Measurements from ENCODE around the gene DKKL1. TPM values are rescaled to one million over a fixed set of nuclear protein-coding genes. Genes with fewer than 3 reads are reported as not detected.

The DKKL1 gene
- total and polyA plus RNA-seq, 12 donors = 0.20 to 0.54 (median 0.24) TPM; not detected in 8

DNA sequence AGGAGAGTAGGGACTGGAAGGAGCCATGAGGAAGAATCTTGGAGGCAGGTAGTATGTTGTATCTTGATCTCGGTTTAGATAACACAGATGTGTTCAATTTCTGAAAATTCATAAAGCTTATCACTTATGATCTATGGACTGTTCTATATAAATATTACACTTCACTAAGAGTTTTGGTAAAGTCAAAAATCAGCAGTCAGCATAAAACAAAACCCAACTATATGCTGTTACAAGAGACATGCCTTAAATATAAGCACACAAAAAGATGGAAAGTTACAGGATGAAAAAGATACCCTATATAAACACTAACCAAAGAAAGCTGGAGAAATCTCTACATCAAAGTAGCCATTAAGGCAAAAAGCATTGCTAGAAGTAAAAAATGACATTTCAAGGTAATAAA is 19.9 kb downstream of the DKKL1 start:
- TF ChIP-seq, protein P1, sequence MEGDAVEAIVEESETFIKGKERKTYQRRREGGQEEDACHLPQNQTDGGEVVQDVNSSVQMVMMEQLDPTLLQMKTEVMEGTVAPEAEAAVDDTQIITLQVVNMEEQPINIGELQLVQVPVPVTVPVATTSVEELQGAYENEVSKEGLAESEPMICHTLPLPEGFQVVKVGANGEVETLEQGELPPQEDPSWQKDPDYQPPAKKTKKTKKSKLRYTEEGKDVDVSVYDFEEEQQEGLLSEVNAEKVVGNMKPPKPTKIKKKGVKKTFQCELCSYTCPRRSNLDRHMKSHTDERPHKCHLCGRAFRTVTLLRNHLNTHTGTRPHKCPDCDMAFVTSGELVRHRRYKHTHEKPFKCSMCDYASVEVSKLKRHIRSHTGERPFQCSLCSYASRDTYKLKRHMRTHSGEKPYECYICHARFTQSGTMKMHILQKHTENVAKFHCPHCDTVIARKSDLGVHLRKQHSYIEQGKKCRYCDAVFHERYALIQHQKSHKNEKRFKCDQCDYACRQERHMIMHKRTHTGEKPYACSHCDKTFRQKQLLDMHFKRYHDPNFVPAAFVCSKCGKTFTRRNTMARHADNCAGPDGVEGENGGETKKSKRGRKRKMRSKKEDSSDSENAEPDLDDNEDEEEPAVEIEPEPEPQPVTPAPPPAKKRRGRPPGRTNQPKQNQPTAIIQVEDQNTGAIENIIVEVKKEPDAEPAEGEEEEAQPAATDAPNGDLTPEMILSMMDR (IDR thresholded peaks at IDR 0.05) = no peak
- Histone ChIP-seq H3K27me3 (peaks cover 0 to 14% (median 0%) of the 10 kb centered on the region in 7 donors), H3K27ac (no peak overlapping the region), H3K4me1 (no peaks in the 10 kb centered on the region), H3K4me3 (no peak overlapping the region), H3K36me3 (no peaks in the 10 kb centered on the region), H3K9me3 (peaks cover 0 to 17% (median 10%) of the 10 kb centered on the region in 11 donors)
- ATAC-seq = no peak
- intact Hi-C loops (cut with DNase I) = no loop called here
- no peak for DNase-seq
- 42 to 92% methylated on average over 1 of the region's 1 CpG for WGBS, 2 donors

DNA sequence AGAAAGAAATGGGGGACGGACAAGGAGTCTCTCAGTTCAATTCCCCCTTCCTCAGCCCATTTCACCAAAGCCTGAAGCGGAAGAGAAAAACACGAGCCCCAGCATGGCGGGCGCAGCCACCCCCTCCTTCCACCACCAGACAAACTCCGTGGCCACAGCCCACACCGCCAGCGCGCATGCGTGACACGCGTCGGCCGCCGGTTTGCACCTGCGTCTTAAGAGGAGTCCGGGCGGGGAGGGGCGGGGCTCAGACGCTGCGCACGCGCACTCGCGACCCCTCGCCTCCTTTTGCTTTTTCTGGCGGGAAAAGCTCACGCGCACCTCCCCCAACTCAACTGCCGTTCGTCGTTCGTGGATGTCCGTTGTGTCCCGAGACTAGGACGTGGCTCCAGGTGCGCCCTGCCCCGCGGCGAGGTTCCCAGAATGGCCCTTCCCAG is 24.3 kb downstream of the DKKL1 start, which contains the start of gene KASH5:
Gene KASH5 (plus strand): TSS at position 314 of the 437 bp plus-strand sequence. CDS start 2,635 bp downstream, outside the sequence.
- intact Hi-C loops (cut with DNase I) = no loop called here
- H3K4me1 ChIP-seq = peaks cover 0 to 6% (median 0%) of the 10 kb centered on the region in 9 donors
- 39 to 55% methylated on average over 32 to 40 of the region's 40 CpGs for WGBS, 2 donors
- DNase-seq = peak; percentile 73 to 86
- ATAC-seq = peak; percentile 48 to 91 (median 82)
- peaks cover 0 to 4% (median 0%) of the 10 kb centered on the region in 11 donors for H3K9me3 ChIP-seq
- TF ChIP-seq, protein P1 (IDR thresholded peaks at IDR 0.05) = no peak
- no peaks in the 10 kb centered on the region for H3K36me3 ChIP-seq
- H3K27me3 ChIP-seq = peaks cover 0 to 32% (median 5%) of the 10 kb centered on the region in 7 donors
- H3K4me3 ChIP-seq = peak within 1 kb of the TSS in 3 of 10 donors; percentile 17 to 34 (median 22)
- H3K27ac ChIP-seq = no peak within 1 kb of the TSS

DNA sequence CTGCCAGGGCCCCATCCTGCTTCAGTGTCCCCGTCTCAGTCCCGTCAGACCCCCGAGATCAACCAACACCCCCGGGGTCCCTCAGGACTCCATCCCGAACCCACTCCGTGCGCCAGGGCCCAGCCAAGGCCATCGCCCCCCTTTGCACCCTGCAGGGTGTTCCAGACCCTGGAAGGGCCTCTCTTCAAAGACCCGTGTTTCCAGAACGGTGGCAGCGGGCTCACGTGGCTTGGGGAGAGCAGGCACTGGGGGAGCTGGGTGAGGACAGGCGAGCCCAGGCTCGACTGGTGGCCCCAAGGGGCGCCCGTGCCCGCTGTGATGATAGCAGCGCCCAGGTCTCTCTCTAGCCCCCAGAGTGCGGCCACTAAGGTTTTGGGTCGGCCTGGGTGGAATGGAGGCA is 25.7 kb downstream of the DKKL1 start:
- Histone ChIP-seq H3K27ac (no peak overlapping the region), H3K36me3 (no peaks in the 10 kb centered on the region), H3K4me1 (peaks cover 0 to 6% (median 0%) of the 10 kb centered on the region in 9 donors), H3K27me3 (peaks cover 0 to 39% (median 5%) of the 10 kb centered on the region in 7 donors), H3K4me3 (no peak overlapping the region), H3K9me3 (no peaks in the 10 kb centered on the region)
- intact Hi-C loops (cut with DNase I) = no loop called here
- 87 to 89% methylated on average over 20 of the region's 20 CpGs for WGBS, 2 donors
- DNase-seq = no peak
- no peak for ATAC-seq
- TF ChIP-seq, protein P1 (IDR thresholded peaks at IDR 0.05) = no peak

DNA sequence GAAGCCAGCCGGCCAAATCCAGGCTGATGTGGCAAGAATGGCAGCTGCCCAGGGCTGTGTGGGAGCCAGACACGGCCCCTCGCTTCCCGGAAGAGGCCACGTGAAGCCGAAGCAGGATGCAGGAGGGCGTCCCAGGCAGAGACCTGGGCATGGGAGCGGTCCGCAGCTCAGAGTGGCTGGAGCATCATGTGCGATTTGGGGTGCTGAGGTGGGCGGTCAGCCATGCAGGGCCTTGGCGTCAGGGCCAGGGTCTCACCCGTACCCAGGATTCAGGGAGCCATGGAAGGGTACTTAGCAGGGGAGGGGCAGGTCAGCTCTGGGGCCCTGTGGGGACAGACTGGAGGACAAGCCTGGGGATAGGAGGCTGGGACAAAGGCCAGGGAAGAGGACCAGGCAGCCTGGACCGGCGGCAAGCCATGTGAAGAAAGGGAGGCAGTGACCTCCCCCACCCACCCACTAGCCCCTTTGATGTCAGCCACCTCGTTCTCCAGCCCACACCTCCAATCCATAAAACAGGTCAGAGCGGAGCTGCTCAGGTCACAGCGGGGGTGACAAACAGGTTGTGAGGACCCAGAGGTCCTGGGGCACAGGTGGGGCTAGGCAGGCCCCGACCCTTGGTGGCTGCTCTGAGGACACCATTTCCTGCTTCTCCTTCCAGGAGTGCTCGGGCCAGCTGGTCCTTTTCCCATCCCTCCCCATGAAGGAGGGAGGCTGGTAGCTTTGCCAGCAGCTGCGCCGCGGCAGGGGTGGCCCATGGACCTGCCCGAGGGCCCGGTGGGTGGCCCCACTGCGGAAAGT is 26.7 kb downstream of the DKKL1 start:
- ATAC-seq = no peak
- TF ChIP-seq, protein P1 (IDR thresholded peaks at IDR 0.05) = no peak
- Histone ChIP-seq H3K4me3 (no peak overlapping the region), H3K27me3 (peaks cover 1 to 47% (median 5%) of the 10 kb centered on the region in 7 donors), H3K36me3 (no peaks in the 10 kb centered on the region), H3K27ac (no peak overlapping the region), H3K9me3 (no peaks in the 10 kb centered on the region), H3K4me1 (peaks cover 0 to 6% (median 0%) of the 10 kb centered on the region in 9 donors)
- intact Hi-C loops (cut with DNase I) = loop anchor here in 5 of 10 donors (5.0 to 10.0 kb wide), 5 partner anchors 47 to 182 kb away; partner anchors contain the start of gene SLC17A7 (in 1 of the 5)
- DNase-seq = no peak
- 61 to 71% methylated on average over 26 of the region's 26 CpGs for WGBS, 2 donors
